Stimulated activated CD8-positive, alpha-beta memory T cell treated with anti-CD3 and anti-CD28 coated beads, Interleukin-4, amount 100 ng/mL, for 1 hour (primary cell): Measurements from ENCODE around the gene PMAIP1.
"Not testable (repeated sequence)": the region's sequence is repeated elsewhere in the genome, so short reads cannot be mapped to it uniquely, and the experiment has no call there.

Source experiments
- DNase-seq, 2 donors: peaks; one replicate each; pipeline ENCODE4 v3.0.0-alpha.2; 2020; ENCODE audit warnings: low read depth in 2 of 2, low spot score in 1 of 2

PMAIP1 gene

DNA sequence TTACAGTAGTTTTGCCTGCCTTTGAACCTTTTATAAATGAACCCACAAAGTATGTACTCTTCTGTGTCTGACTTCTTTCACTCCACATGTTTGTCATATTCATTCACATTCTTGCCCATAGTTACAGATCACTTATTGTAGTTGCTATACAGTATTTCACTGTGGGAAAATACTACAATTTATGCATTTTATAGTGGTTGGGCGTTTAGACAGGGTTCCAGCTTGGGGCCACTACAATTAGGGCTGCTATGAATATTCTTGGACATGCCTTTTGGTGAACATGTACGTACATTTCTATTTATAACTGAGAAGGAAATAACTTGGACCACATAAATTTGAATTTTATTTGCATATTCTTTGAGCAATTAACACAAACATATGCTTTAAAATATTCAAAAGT is 15.4 kb upstream of the PMAIP1 start:
- no peak for DNase-seq

DNA sequence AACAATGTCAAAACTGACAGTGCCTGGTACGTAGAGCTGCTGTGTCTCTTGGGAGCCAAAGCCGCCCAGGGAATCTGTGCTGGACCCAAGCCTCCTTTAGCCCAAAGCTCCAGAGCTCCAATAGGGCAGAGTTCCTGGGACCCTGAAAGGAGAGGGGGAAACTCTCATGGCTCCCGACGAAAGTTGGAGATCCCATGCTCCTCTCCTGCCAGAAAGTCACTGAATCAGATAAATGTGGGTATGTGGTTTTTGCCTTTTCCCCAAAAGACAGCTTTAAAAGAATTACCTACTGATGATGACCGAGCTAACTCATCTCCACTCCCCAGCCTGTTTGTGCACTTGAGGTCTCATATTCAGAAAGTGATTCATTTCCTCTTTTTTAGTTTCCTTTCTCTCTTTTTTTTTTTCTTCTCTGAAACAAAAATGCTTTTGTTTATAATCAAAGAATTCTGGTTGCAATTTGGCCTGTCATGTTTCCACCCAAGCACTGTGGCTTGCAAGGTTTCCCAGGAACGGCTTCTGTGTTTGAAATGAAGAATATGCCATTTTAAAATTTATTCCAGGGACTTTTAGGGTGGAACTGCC is 14.1 kb upstream of the PMAIP1 start:
- no peak for DNase-seq

DNA sequence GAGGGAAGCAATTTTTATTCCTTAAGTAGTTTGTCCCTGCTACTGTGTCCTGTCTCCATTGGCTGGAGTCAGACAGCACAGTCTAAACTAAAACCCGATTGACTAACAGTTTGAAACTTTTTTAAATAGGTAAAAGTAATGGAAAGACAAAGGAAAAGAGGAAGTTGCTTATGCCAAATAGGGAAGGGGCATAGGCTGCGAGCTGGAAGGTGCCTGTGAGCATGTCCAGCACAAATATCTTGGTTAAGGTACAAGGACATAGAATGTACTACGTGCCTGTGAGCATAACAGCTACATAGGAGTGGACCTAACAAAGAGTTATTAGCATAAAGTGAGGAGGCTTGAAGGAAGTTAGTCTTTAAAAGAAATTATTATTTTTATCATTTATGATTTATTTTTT is 13.4 kb upstream of the PMAIP1 start:
- DNase-seq, result not testable (repeated sequence)

DNA sequence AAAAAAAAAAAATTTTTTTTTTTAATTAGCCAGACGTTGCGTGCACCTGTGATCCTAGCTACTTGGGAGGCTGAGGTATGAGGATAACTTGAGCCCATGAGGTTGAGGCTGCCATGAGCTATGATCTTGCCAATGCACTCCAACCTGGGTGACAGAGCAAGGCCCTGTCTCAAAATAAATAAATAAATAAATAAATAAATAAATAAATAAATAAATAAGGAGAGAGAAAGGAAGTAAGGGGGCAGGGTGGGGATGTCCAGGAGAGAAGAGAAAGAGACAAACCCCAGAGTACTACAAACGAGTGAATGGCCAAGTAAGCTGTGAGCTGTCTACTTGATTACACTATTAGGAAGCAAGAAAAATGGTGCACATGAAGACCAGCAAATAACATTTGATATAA is 7.7 kb upstream of the PMAIP1 start:
- DNase-seq, result no peak

DNA sequence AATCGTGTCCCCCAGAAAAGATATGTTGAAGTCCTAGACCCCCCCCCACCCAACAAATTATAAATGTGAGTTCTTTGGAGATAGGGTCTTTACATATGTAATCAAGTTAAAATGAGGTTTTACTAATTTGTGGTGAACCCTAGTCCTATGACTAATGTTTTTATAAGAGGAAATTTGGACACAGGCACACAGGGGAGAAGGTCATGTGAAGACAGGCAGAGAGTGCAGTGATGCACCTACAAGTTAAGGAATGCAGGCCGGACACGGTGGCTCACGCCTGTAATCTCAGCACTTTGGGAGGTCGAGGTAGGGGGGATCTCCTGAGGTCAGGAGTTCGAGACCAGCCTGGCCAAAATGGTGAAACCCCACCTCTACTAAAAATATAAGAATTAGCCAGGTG is 5.8 kb upstream of the PMAIP1 start:
- no peak for DNase-seq

DNA sequence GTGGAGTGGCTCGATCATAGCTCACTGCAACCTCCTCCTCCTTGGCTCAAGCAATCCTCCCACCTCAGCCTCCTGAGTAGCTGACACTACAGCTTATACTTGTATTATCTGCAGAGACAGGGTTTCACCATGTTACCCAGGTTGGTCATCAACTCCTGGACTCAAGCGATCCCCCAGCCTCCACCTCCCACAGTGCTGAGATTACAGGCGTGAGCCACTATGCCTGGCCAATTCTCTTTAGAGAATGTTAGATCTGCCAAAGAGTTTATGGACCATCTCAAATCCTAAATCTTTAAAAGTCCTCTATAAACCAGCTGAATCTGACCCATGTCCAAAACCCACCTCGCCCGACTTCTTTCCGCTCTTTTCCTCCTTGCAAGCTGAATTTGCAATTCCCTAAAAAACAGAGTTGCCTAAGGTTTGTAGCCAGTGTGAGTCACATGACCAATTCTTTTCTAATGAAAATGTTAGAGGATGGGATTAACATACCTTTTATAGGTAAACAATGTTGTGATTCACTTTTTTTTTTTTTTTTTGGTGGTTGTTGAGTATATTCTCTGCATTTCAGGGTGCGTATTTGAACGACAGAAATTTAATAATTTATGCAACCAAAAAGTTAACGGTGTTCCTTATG is 2.4 kb upstream of the PMAIP1 start:
- no peak for DNase-seq

- no peak for DNase-seq
Observed at GRCh38 chr18:59898093-59898492, 1.7 kb upstream of the PMAIP1 start.

DNA sequence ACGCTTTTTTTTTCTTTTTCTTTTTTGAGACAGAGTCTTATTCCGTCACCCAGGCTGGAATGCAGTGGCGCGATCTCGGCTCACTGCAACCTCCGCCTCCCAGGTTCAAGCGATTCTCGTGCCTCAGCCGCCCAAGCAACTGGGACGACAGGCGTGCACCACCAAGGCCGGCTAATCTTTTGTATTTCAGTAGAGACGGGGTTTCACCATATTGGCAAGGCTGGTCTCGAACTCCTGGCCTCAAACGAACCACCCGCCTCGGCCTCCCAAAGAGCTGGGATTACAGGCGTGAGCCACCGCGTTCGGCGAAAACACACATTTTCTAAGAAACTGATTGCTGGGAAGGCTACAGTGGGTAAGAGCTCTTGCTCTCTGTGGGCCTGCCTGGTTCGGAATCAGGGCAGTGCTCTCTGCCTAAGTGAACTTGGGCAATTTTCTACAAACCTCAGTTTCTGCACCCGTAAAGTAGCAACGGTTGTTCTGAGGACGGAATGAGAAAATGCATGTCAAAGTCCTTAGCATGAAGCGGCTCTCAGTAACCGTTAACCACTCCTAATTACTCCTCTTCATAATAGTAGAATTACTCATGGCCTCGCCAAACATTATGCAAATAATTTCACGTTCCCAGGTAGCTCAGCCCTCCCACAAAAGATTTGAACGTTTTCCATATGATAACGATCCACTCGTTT is 1.0 kb upstream of the PMAIP1 start:
- DNase-seq, result no peak

- peak; percentile 34 to 38 for DNase-seq
Observed at GRCh38 chr18:59900222-59901128, 679 bp downstream of the PMAIP1 start.

GRCh38 chr18:59902131-59902992 is 2.6 kb downstream of the PMAIP1 start:
- no peak for DNase-seq

DNA sequence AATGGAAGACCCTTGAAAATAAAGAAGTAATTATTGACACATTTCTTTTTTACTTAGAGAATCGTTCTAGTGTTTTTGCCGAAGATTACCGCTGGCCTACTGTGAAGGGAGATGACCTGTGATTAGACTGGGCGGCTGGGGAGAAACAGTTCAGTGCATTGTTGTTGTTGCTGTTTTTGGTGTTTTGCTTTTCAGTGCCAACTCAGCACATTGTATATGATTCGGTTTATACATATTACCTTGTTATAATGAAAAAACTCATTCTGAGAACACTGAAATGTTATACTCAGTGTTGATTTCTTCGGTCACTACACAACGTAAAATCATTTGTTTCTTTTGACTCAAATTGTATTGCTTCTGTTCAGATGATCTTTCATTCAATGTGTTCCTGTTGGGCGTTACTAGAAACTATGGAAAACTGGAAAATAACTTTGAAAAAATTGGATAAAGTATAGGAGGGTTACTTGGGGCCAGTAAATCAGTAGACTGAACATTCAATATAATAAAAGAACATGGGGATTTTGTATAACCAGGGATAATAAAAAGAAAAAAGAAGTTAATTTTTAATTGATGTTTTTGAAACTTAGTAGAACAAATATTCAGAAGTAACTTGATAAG is 3.3 kb downstream of the PMAIP1 start:
- no peak for DNase-seq

DNA sequence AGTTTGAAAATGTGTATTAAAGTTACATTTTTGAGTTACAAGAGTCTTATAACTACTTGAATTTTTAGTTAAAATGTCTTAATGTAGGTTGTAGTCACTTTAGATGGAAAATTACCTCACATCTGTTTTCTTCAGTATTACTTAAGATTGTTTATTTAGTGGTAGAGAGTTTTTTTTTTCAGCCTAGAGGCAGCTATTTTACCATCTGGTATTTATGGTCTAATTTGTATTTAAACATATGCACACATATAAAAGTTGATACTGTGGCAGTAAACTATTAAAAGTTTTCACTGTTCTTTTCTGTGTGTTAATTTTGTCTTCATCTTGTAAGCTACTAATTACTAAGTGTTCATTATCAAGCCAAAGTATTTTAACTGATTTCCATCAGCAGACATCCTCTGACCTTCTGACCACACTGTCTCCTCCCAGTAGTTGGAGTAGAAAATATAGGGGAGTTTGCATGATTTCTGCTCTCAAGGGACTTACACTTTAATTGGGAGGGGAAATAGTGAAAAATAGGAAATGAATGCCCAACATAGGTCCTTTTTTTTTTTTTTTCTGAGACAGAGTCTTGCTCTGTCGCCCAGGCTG is 4.3 kb downstream of the PMAIP1 start:
- DNase-seq, result no peak

- no peak for DNase-seq
Observed at GRCh38 chr18:59905686-59906091, 5.9 kb downstream of the PMAIP1 start.

DNA sequence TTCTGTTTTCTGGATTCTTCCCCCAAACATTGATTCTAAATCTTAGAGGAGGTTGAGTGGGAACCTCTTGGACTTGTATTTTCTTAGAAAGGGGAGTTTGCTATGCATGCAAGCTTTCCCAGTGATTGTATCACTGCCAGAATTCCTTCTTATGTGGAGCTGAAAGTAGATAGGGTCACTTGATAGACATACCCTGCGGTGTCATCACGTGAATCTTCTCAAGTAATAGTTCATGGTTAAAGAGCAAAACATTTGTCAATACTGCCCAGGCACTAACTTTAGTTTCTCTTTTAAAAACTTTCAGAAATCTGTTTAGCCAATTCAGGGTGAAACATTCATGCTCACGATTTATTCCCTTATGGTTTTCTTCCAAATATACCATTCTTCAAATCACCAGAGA is 6.4 kb downstream of the PMAIP1 start:
- DNase-seq, result no peak

- DNase-seq, result no peak
Observed at GRCh38 chr18:59907172-59907571, 7.4 kb downstream of the PMAIP1 start.

- DNase-seq, result no peak
Observed at GRCh38 chr18:59907660-59908059, 7.9 kb downstream of the PMAIP1 start.

DNA sequence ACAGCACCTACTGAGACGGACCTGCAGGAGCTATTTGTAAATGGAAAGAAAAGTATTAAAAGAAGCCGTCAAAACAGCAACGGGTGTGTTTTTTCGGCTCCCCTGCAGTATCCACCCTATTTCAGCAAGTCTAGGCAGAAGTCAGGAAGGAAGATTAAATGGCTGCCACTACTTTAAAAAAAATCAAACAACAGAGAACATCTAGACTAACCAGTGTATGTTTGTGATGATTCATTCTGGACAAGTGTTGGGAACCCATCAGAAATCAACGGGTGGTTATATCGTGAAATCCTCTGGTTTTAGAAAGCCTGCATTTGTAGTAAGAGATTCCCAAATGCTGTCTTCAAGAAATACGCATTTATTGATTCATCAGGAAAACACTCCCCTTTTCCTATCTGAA is 9.0 kb downstream of the PMAIP1 start:
- no peak for DNase-seq

GRCh38 chr18:59909289-59910036 is 9.7 kb downstream of the PMAIP1 start:
- no peak for DNase-seq

DNA sequence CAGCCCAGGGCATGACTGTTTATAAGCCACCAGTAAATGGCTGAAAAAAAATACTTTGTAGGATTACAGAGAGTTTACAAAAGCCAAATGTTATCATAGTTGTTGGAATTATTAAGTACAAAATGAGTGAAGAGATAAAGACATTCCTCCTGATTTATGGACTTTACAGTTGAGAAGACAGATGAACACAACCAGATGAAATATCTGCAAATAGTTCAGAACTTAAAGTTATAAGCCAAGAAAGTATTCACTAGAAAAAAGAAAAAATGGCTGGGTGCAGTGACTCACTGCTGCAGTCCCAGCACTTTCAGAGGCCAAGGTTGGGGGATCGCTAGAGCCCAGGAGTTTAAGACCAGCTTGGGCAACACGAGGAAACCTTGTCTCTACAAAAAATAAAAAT is 11.2 kb downstream of the PMAIP1 start:
- no peak for DNase-seq
